HepG2 (cell line): ENCODE measurements around the gene PPRC1. TPM values are rescaled to one million over a fixed set of nuclear protein-coding genes. Genes with fewer than 3 reads are reported as not detected.
A peak's percentile ranks its signal among the peaks of the same experiment; 100 is the strongest.

Experiments used
- ADNP ChIP-seq: sonication (generic); formaldehyde crosslinking; IDR thresholded peaks from 2 replicates; pipeline ENCODE4 v1.4.0; 2020; ENCODE audit warnings: missing genetic modification reagents
- AHDC1 ChIP-seq: sonication (generic); formaldehyde crosslinking; IDR thresholded peaks from 2 replicates; pipeline ENCODE4 v1.5.1; 2020; ENCODE audit warnings: mild to moderate bottlenecking, missing genetic modification reagents, borderline replicate concordance
- E2F2 ChIP-seq: sonication (generic); formaldehyde crosslinking; IDR thresholded peaks from 2 replicates; pipeline ENCODE4 v1.4.0; 2020; ENCODE audit warnings: missing genetic modification reagents, borderline replicate concordance
- FLYWCH1 ChIP-seq: sonication (generic); formaldehyde crosslinking; IDR thresholded peaks from 2 replicates; pipeline ENCODE4 v1.8.1; 2023; ENCODE audit warnings: mild to moderate bottlenecking, missing genetic modification reagents
- FOXK2 ChIP-seq: fragments of 450-650 bp; IDR thresholded peaks from 2 replicates; pipeline ENCODE4 v1.6.1; 2016
- ISX ChIP-seq: sonication (generic); formaldehyde crosslinking; conservative IDR thresholded peaks from 2 replicates; pipeline ENCODE4 v1.5.0; 2020; ENCODE audit warnings: missing genetic modification reagents
- KAT7 ChIP-seq: IDR thresholded peaks from 2 replicates; pipeline ENCODE4 v1.6.1; 2018; ENCODE audit warnings: borderline replicate concordance, missing compliant biosample characterization
- RXRA ChIP-seq: sonication (generic); formaldehyde crosslinking; IDR thresholded peaks from 2 replicates; pipeline ENCODE4 v1.5.1; 2020; ENCODE audit warnings: missing genetic modification reagents
- TOPORS ChIP-seq: sonication (generic); formaldehyde crosslinking; IDR thresholded peaks from 2 replicates; pipeline ENCODE4 v1.8.0; 2023; ENCODE audit warnings: mild to moderate bottlenecking, missing genetic modification reagents
- ZBTB8A ChIP-seq: sonication (generic); formaldehyde crosslinking; IDR thresholded peaks from 2 replicates; pipeline ENCODE4 v1.4.0; 2020; ENCODE audit warnings: mild to moderate bottlenecking, low read depth, missing genetic modification reagents, borderline replicate concordance
- ZNF24 ChIP-seq: fragments of 450-650 bp; IDR thresholded peaks from 2 replicates; pipeline ENCODE4 v1.6.1; 2017; ENCODE audit warnings: antibody characterized with exemption, mild to moderate bottlenecking
- ZNF326 ChIP-seq: sonication (generic); formaldehyde crosslinking; IDR thresholded peaks from 2 replicates; pipeline ENCODE4 v1.4.0; 2020; ENCODE audit warnings: missing genetic modification reagents, borderline replicate concordance
- ZNF362 ChIP-seq: sonication (generic); formaldehyde crosslinking; IDR thresholded peaks from 2 replicates; pipeline ENCODE4 v1.4.0; 2020; ENCODE audit warnings: missing genetic modification reagents, mild to moderate bottlenecking, borderline replicate concordance
- ZNF451 ChIP-seq: sonication (generic); formaldehyde crosslinking; IDR thresholded peaks from 2 replicates; pipeline ENCODE4 v1.5.0; 2020; ENCODE audit warnings: mild to moderate bottlenecking, missing genetic modification reagents
- polyA plus RNA-seq, 8 experiments: library from polyadenylated mRNA; depleted of rRNA in 3 of 8; stranded (reverse) in 7 of 8; unstranded in 1 of 8; fragments of >200 nt; fragmentation: Illumina TruSeq in 4 of 8; extraction: Trizol in 4 of 8; gene quantifications; 2 replicates each; pipeline versions ENCODE4 v1.2.1 to v1.2.3, GENCODE V29; 2011 to 2016; ENCODE audit warnings: low read depth in 4 of 8, missing spikeins in 1 of 8, mixed read lengths in 1 of 8; ENCODE audit not compliant: insufficient read depth in 1 of 8
- total RNA-seq, 5 experiments: library from RNA; depleted of rRNA; stranded (reverse); fragments of >200 nt; fragmentation: Illumina TruSeq; extraction: Trizol; gene quantifications; 2 replicates each; pipeline ENCODE4 v1.2.3, GENCODE V29; 2016; ENCODE audit warnings: low read depth in 1 of 5
- TF ChIP-seq, protein P1 (sequence below): sonication (generic); formaldehyde crosslinking; IDR thresholded peaks from 2 replicates; pipeline ENCODE4 v1.4.0; 2020; ENCODE audit warnings: mild to moderate bottlenecking, missing genetic modification reagents

Gene PPRC1
- total and polyA plus RNA-seq, 2 of the 13 experiments (the other 11 are each of a cell fraction or from before 2014, with no cell fraction given) = 18.7 to 24.2 TPM

DNA sequence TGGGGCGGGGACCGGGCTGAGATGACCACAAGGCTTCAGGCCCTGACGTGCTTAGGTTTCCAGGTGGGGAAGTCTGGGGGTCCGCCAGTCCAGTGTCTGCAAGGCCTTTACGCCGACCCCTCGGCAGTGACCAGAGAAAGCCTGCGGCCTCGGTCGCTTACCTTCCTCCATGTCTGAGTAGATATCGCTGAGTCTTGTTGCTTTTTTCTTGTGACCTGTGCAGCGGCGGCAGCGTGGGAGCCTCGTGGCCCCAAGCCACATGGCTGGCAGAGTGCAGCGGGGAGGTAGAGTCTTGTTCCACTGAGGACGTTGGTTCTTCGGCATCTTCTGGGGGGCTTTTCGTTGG, 19.7 kb downstream of the PPRC1 start (continued):
- TF ChIP-seq E2F2 (CRISPR knock-in tag) (no peak), ISX (CRISPR knock-in tag) (no peak), ADNP (CRISPR knock-in tag) (no peak), FOXK2 (no peak), KAT7 (CRISPR knock-in tag) (0 out of 2 replicates have a peak, but pooled peaks have one; percentile 26), TOPORS (CRISPR knock-in tag) (no peak), ZNF451 (CRISPR knock-in tag) (no peak), RXRA (no peak), ZNF362 (CRISPR knock-in tag) (no peak; the same call in 1 of the 2 replicates), AHDC1 (CRISPR knock-in tag) (peak; percentile 19; the same call in 1 of the 2 replicates), ZBTB8A (CRISPR knock-in tag) (peak; percentile 36; the same call in 1 of the 2 replicates), ZNF24 (no peak), FLYWCH1 (no peak), ZNF326 (CRISPR knock-in tag) (no peak)
- TF ChIP-seq, protein P1, sequence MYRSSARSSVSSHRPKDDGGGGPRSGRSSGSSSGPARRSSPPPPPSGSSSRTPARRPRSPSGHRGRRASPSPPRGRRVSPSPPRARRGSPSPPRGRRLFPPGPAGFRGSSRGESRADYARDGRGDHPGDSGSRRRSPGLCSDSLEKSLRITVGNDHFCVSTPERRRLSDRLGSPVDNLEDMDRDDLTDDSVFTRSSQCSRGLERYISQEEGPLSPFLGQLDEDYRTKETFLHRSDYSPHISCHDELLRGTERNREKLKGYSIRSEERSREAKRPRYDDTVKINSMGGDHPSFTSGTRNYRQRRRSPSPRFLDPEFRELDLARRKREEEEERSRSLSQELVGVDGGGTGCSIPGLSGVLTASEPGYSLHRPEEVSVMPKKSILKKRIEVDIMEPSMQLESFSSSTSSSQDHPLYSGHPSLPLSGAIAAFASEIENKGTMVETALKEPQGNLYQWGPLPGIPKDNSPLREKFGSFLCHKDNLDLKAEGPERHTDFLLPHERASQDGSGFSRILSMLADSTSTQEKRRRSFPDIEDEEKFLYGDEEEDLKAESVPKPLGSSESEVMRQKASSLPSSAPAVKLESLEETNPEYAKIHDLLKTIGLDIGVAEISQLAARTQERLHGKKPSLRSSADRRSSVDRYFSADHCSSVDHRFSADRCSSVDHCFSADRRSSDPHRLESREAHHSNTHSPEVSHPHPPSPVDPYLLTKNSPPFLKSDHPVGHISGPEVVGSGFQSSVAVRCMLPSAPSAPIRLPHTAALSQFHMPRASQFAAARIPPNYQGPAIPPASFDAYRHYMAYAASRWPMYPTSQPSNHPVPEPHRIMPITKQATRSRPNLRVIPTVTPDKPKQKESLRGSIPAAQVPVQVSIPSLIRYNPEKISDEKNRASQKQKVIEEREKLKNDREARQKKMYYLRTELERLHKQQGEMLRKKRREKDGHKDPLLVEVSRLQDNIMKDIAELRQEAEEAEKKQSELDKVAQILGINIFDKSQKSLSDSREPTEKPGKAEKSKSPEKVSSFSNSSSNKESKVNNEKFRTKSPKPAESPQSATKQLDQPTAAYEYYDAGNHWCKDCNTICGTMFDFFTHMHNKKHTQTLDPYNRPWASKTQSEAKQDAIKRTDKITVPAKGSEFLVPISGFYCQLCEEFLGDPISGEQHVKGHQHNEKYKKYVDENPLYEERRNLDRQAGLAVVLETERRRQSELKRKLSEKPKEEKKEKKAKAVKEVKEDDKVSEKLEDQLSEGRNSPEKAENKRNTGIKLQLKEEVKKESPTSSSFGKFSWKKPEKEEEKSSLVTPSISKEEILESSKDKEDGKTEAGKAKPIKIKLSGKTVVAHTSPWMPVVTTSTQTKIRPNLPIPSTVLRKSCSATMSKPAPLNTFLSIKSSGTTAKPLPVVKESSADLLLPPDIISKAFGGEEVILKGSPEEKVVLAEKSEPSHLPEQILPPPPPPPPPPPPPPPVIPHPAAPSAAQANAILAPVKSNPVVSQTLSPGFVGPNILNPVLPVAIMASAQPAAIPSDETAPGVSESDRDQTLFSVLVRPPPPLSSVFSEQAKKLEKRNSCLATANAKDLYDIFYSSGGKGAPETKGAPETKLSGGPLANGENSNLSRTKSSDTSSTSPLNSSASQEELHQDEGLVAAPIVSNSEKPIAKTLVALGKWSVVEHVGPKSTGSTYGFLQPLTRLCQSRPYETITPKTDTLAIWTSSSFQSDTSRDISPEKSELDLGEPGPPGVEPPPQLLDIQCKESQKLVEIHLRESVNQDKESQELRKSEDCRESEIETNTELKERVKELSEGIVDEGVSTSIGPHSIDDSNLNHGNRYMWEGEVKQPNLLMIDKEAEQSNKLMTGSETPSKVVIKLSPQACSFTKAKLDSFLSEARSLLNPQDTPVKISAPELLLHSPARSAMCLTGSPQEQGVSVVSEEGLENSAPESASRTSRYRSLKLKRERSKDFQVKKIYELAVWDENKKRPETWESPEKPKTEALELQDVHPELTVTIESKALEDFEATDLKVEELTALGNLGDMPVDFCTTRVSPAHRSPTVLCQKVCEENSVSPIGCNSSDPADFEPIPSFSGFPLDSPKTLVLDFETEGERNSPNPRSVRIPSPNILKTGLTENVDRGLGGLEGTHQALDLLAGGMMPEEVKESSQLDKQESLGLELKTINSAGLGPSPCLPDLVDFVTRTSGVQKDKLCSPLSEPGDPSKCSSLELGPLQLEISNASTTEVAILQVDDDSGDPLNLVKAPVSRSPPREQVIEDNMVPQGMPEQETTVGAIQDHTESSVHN = no peak
